ENCODE measurements around the gene TPP2.

Gene TPP2

DNA sequence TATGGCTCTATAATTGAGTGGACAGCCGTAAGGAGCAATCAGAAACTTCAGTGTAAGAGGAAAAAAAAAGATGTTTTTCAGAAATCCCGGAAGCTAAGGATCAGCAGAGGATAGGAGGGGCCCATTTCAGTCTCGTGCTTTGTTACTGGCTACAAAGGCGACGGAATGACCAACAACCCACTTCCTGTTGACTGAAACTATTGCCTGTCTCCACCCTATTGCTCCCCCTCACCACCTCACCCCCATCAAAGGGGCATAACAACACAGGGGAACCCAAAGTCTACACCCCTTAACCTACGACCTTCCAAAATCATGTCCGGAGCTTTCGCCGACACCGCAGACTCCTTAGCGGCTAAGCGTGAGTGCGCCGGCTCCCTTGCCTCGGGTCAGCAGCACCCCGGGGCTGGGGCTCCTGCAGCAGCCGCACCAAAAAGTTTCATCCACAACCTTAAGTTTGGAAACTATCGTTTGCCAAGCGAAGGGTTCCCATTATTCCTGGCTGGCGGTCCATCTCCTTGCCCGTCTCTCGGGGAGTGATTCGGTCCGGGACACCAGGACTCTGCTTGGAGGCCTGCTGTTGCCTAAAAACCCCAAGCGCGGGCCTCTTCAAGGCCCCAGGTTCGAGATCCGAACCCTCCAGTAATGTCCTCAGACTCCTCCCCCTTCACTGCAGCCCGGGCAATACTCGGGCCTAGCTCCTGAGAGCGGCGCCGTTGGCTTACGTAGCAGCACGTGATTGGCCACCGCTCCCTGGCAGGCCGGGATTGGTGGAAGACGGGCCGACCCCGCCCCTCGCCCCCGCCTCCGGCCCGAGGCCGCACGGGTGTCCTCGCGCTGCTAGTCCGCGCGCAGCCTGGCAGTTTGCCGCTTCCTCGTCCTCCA, at the start of gene TPP2:
TPP2 (plus strand) TSS at position 840 of the 882 bp plus-strand sequence. CDS start 53 bp downstream, outside the sequence.
- peak; percentile 96 for DNase-seq (ENCODE audit: low read depth)

DNA sequence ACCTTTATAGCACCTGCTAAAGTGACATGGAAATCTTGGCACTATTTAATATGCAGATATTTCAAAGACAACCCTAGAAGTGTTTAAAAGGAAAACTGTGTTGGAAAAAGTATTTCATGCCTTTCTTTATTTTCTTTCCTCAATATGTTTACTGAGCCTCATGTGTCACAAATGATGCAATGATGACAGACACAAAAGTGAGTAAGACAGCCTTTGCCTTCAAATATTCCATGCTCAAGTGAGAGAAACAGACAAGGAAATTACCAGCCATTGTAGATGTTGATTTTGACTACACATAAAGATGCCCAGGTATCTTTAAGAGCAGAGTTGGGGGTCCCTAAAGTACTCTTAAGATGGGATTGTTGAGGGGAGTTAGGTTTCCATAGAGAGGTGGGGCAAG, 48.0 kb upstream of the TPP2 start:
- DNase-seq (ENCODE audit: low read depth) = no peak

- DNase-seq (ENCODE audit: low read depth) = no peak
These were observed 46.3 kb upstream of the TPP2 start for GRCh38 chr13:102550507-102550906.

- DNase-seq (ENCODE audit: low read depth) = peak; percentile 1
These were observed 40.8 kb upstream of the TPP2 start for GRCh38 chr13:102555914-102556553.

DNA sequence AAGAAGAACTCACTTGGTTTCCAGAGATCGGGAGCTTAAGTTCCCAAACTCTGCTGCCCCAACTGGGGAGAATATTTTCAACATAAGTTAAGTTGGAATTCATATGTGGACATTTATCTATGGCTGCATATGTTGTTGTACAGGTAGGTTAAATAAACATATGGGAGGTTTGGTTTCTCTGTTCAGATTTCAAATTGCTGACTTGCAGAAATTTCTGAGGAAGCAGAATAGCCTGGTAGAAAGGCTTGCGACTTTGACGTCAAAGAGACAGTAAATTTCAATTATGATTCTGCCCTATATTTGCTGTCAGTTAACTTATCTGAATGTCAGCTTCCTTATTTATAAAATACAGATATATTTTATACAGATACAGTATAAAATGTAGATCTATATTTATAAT, 40.0 kb upstream of the TPP2 start:
- DNase-seq (ENCODE audit: low read depth) = no peak

GRCh38 chr13:102558029-102558428, 38.8 kb upstream of the TPP2 start:
- no peak for DNase-seq (ENCODE audit: low read depth)

DNA sequence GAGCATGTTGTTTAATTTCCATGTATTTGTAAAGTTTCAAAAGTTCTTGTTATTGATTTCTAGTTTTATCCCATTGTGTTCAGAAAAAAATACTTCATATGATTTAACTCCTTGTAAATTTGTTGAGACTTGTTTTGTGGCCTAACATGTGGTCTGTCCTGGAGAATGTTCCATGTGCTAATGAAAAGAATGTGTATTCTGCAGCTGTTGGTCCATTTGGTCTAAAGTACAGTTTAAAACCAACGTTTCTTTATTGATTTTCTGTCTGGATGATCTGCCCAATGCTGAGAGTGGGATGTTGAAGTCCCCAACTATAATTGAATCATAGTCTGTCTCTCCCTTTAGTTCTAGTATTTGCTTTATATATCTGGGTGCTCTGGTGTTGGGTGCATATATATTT, 34.9 kb upstream of the TPP2 start:
- no peak for DNase-seq (ENCODE audit: low read depth)

DNA sequence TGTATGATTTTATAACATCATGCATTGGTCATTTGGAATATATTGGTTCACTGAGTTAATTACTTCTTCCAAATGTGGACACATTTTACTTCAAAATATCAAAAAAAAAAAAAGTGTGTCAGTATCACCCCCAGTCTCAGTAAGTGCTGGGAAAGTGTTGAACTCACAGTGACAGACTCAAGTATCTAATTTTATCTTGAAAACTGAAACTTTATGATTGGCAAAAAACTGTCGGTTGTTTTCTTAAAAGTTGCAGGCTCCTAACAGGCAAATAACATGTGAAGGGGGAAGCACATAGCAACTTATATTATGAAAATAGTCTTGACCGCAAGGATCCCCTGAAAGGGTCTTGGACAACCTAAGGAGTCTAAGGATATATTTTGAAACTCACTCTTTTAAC, 33.5 kb upstream of the TPP2 start:
- no peak for DNase-seq (ENCODE audit: low read depth)

DNA sequence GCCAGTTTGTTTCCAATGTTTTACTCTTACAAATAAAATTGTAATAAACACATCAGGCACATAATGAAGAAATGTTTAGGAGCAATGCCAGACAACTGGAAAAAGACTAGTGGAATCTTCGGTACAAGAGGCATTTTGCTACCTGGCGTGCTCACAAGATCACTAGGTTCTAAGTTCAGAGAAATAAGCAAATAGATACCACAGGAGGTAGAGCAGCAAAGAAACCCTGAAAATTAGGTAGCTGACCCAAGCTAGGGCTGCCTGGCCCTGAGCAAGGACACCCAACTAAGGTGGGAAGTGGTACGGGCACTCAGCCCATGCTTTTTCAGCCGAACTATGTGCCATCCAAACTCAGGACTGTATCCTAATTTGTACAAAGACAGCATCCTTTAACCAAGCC, 32.2 kb upstream of the TPP2 start:
- DNase-seq (ENCODE audit: low read depth) = no peak

- DNase-seq (ENCODE audit: low read depth) = no peak
These were observed 30.3 kb upstream of the TPP2 start for GRCh38 chr13:102566513-102566912.

DNA sequence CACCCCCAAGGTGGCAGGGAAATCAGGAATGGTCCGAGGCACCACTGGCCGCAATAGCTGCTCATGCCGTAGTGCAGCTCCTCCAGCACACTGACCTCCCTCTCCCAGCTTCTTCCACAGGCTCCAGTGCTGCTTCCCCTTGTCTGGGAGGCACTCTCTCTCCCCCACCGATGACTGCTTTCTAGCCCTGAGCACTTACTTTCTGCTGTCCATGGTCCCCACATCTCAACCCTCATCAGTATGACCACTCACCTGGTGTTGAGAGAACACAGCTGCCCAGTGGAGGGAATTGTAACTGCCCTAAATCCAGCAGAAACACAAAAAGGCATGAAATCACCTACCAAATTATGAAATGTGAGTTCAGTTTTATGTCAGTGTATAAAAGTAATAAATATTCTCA, 28.9 kb upstream of the TPP2 start:
- no peak for DNase-seq (ENCODE audit: low read depth)

DNA sequence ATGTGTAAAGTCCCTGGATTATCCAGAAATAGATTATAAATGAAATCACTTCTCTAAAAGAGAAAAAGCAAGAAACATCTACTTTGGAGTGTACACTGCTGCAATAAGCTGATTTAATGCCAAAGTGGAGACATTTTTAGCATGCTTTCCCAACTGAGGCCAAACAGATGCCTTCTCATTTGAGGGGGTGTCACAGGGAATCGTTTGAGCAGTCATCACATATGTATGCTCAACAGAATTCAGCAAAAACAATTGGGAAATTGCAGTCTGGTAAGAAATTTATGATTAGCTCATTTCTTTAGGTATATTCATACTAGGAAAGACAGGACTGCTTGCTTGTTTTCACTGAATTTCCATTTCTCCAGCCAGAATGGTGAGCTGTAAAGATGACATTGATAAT, 27.3 kb upstream of the TPP2 start:
- no peak for DNase-seq (ENCODE audit: low read depth)

GRCh38 chr13:102571075-102571474, 25.7 kb upstream of the TPP2 start:
- no peak for DNase-seq (ENCODE audit: low read depth)

GRCh38 chr13:102572323-102572722, 24.5 kb upstream of the TPP2 start:
- DNase-seq (ENCODE audit: low read depth) = no peak

DNA sequence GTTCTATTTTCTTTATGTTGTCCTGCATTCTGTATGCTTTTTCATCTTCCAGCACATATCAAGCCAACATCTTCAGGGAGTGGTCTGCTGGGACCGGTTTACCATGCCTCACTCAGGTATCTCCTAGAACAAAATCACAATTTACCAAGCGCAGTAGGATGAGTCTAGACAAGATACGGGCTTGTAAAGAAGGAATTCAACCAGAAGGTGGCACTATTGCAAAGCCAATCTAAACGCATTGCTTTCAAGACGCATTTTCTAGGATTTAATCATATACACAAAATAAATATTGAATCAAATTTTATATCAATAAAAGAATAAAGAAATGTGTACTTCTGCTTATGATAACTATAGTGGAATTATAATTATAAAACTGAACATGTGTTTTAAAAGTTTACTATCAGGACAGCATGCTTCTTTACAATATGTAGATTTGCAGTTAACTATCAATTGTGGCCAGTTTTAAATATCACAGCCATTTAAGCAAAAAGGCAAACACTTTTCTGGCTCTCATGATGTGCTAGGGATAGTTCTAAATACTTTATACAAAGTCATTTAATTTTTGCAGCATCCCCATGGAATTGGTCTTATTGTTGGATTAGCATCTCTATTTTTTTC, 16.1 kb upstream of the TPP2 start:
- peak; percentile 24 for DNase-seq (ENCODE audit: low read depth)

DNA sequence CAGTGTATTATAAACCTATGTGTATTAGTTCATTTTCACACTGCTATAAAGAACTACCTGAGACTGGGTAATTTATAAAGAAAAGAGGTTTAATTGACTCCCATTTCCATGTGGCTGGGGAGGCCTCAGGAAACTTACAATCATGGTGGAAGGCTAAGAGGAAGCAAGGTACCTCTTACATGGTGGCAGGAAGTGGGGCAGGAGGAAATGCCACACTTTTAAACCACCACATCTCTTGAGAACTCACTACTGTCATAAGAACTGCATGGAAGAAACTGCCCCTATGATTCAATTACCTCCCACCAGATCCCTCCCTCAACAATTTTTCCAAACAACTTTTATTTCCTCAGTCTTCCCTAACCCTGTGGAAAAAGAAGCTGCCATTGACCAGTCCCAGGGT, 14.5 kb upstream of the TPP2 start:
- DNase-seq (ENCODE audit: low read depth) = no peak

DNA sequence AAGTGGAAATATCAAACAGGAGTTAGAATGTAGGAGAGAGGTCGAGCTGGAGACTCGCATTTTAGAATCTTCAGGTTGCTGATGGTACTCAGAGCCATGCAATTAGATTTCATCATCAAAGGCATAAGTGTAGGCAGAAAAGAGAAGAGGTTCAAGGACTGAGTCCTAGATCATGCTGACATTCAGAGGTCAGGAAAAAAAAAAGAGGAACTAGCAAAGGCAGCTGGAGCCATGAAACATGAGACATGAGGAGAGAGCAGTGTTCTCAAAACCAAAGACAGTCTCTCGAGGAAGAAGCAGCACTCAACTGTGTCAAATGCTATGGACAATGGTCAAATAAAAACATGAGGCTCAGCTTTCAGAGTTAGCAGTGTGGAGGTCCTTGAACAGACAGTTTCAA, 12.4 kb upstream of the TPP2 start:
- no peak for DNase-seq (ENCODE audit: low read depth)

DNA sequence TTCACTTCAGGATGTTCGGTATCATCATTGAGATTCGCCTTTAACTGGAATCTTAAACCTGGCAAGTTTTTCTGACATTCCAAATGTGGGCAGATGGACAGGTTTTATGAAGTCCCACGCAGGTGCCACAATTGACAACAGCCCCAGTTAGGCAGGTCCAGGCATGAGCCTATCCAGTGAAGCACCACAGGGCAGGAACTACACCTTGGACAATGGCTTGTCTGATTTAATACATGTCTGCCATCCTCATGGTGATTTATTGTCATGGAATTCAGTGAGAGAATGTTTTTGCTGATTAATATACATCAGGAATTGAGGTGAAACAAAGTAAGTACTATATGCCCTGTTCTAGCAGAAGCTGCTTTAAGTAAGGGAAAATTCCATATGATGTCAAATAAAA, 10.2 kb upstream of the TPP2 start:
- no peak for DNase-seq (ENCODE audit: low read depth)

- no peak for DNase-seq (ENCODE audit: low read depth)
These were observed 8.9 kb upstream of the TPP2 start for GRCh38 chr13:102587916-102588315.

GRCh38 chr13:102589301-102589822, 7.4 kb upstream of the TPP2 start:
- no peak for DNase-seq (ENCODE audit: low read depth)

- peak; percentile 76 for DNase-seq (ENCODE audit: low read depth)
These were observed 4.6 kb upstream of the TPP2 start for GRCh38 chr13:102591988-102592781.

DNA sequence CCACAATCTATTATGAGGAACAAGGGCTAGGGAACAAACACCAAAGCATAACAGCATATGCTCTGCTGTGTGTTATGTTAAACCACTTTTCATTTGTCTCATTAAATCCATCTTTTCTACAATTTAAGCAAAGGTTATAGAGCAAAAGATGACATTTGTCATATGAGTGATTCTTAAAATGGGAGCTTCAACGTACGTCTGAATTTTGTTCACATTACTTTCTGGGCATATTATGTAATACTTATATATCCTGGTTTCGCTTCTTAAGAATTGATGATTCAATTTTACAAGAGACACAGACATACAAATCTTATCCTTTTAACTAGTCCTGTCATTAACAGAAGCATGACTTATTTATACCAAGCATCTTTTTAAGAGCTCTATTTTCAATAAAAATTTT, 3.3 kb upstream of the TPP2 start:
- DNase-seq (ENCODE audit: low read depth) = no peak
